Activated naive CD8-positive, alpha-beta T cell treated with anti-CD3 and anti-CD28 coated beads for 36 hours (primary cell): ENCODE data around the gene DLGAP1. TPM values are rescaled to one million over a fixed set of nuclear protein-coding genes. Genes with fewer than 3 reads are reported as not detected.

Source experiments
- DNase-seq: peaks from one replicate; pipeline ENCODE4 v3.0.0; 2021
- H3K27ac Mint-ChIP-seq: one replicate; pipeline ENCODE4 v1.8.0; 2022; ENCODE audit warnings: mild to moderate bottlenecking, moderate library complexity, mixed read lengths
- H3K27me3 Mint-ChIP-seq: one replicate; pipeline ENCODE4 v1.8.0; 2022; ENCODE audit warnings: mild to moderate bottlenecking, mixed read lengths
- H3K36me3 Mint-ChIP-seq: one replicate; pipeline ENCODE4 v1.8.0; 2021; ENCODE audit warnings: mild to moderate bottlenecking, mixed read lengths
- H3K4me1 Mint-ChIP-seq: one replicate; pipeline ENCODE4 v1.8.0; 2021; ENCODE audit warnings: mixed read lengths
- H3K4me3 Mint-ChIP-seq: one replicate; pipeline ENCODE4 v1.8.0; 2022; ENCODE audit warnings: mild to moderate bottlenecking, moderate library complexity, mixed read lengths
- H3K9me3 Mint-ChIP-seq: one replicate; pipeline ENCODE4 v1.8.0; 2022; ENCODE audit warnings: mixed read lengths
- total RNA-seq, 2 experiments: library from RNA; stranded (reverse); gene quantifications; one replicate each; pipeline ENCODE4 v1.2.3, GENCODE V29; 2021

Gene DLGAP1
- total RNA-seq, 2 experiments from 2014 or later = not detected

DNA sequence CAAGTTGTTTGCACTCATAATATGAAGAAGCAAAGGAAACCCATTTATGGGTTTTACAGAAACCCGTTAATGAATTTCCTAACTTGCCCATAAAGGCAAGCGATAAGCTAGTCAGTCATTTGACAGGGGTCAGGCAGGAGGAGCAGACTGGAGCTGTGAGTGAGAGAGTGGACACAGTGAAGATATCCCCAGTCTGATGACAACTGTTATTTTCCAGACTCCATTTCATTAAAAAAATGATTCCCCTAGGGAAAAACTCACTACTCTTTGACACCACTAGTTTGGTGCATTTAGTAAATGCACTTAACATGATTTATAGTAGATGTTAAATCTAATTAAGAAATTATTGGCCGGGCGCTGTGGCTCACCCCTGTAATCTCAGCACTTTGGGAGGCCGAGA, 924.3 kb downstream of the DLGAP1 start:
- H3K27me3 Mint-ChIP-seq = no peaks in the 10 kb centered on the region
- H3K4me3 Mint-ChIP-seq = no peak overlapping the region
- H3K9me3 Mint-ChIP-seq = no peaks in the 10 kb centered on the region
- no peaks in the 10 kb centered on the region for H3K36me3 Mint-ChIP-seq
- DNase-seq = no peak
- H3K4me1 Mint-ChIP-seq = peaks cover 12% of the 10 kb centered on the region
- no peak overlapping the region for H3K27ac Mint-ChIP-seq

DNA sequence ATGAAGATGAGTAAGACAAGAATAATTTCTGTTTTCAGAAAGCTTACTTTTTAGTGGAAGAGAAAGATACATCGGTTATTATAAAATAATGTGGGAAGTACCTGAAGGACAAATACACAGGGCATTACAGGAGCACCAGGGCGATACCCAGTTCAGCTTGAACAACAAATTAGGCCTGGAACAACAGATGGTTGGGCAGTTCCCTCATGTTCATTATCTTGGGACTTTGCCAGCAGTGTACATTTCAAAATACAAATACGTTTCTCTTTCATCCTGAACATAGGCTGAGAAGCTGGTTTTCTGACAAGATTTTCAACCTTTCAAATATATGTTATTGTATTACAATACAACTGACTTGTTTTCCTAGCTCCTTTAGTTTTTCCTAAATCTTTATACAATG, 925.5 kb downstream of the DLGAP1 start:
- no peaks in the 10 kb centered on the region for H3K9me3 Mint-ChIP-seq
- DNase-seq = no peak
- no peak overlapping the region for H3K4me3 Mint-ChIP-seq
- no peaks in the 10 kb centered on the region for H3K36me3 Mint-ChIP-seq
- H3K27ac Mint-ChIP-seq = no peak overlapping the region
- H3K27me3 Mint-ChIP-seq = no peaks in the 10 kb centered on the region
- H3K4me1 Mint-ChIP-seq = peaks cover 16% of the 10 kb centered on the region

DNA sequence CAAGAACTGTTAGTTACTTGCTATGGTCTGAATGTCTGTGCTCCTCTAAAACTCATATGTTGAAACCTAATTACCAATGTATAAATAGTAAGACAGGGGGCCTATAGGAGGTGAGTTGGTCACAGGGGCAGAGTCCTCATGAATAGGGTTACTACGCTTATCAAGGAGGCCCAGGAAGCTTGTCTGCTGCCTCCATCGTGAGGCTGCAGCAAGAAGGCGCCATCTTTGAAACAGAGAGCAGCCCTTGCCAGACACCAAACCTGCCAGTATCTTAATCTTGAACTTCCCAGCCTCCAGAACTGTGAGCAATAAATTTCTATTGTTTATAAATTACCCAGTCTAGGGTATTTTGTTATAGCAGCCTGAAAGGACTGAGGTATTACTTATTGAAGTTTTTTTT, 926.0 kb downstream of the DLGAP1 start:
- H3K4me1 Mint-ChIP-seq = peaks cover 16% of the 10 kb centered on the region
- no peak overlapping the region for H3K4me3 Mint-ChIP-seq
- H3K36me3 Mint-ChIP-seq = no peaks in the 10 kb centered on the region
- H3K27me3 Mint-ChIP-seq = no peaks in the 10 kb centered on the region
- DNase-seq = no peak
- H3K27ac Mint-ChIP-seq = no peak overlapping the region
- H3K9me3 Mint-ChIP-seq = no peaks in the 10 kb centered on the region

DNA sequence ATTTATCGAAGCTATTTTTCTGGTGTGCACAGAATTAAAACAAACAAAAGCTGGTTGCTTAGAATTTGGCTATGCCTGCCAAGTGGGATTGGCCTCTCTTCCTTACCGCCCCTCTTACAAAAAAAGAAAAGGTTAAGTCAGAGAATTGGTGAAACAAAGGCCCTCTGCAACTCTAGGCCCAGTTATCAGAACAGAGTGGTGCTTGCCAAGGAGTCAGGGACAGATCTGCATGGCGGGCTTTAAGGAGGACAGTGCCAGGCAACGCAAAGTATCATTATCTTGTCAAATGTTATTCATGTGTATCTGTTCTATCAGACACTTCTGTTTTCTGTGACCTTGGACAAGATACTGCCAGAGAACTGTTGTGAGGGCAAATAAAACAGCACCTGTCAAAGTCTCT, 926.9 kb downstream of the DLGAP1 start:
- no peak for DNase-seq
- Mint-ChIP-seq H3K9me3 (peaks cover 4% of the 10 kb centered on the region), H3K27ac (no peak overlapping the region), H3K36me3 (peaks cover 2% of the 10 kb centered on the region), H3K4me3 (no peak overlapping the region), H3K27me3 (no peaks in the 10 kb centered on the region), H3K4me1 (peaks cover 16% of the 10 kb centered on the region)

DNA sequence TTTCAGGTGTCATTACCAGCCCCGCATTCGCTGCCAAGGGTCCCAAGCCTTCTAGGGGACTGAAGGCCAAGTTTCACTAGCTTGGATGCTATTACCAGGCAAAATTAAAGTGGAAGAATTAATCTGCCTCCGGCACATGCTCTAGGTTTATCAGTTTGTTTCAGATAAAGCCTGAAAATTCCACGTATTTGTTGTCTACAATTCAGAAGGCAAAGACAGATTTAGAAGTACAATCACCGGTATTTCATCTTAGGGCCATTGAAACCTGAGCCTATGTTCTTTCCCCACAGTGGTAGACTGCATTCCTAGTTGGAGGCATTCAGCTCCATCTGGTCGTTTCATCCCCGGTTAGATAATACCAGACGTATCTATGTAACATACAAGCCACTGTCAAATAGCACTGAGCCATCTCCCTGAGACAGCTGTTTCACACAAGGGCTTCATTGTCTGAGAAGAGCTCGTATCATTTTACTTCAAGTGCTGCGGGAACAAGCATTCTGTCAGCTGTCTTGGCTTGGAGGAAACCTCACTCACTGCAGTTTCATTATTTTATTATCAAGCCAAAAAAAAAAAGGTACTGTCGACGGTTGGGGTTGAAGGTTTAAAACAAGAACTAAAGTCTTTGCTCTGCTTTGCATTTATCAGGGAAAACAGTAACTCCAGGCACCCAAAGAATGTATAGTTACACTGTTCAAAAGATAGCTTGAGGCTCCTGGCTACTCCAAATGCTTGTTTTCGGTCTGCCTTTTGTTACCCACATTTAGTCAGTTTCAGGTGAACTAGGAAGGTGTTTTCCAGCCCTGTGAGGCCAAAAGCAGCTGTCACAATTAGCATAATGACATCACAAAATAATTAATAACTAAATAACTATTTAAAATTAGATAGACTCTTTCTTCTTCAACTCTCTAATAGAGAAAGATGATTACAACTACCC, 928.4 kb downstream of the DLGAP1 start:
- H3K4me1 Mint-ChIP-seq = peaks cover 16% of the 10 kb centered on the region
- no peak overlapping the region for H3K4me3 Mint-ChIP-seq
- peaks cover 3% of the 10 kb centered on the region for H3K36me3 Mint-ChIP-seq
- peaks cover 6% of the 10 kb centered on the region for H3K9me3 Mint-ChIP-seq
- H3K27me3 Mint-ChIP-seq = no peaks in the 10 kb centered on the region
- H3K27ac Mint-ChIP-seq = peak overlapping the region; percentile 19
- DNase-seq = no peak

DNA sequence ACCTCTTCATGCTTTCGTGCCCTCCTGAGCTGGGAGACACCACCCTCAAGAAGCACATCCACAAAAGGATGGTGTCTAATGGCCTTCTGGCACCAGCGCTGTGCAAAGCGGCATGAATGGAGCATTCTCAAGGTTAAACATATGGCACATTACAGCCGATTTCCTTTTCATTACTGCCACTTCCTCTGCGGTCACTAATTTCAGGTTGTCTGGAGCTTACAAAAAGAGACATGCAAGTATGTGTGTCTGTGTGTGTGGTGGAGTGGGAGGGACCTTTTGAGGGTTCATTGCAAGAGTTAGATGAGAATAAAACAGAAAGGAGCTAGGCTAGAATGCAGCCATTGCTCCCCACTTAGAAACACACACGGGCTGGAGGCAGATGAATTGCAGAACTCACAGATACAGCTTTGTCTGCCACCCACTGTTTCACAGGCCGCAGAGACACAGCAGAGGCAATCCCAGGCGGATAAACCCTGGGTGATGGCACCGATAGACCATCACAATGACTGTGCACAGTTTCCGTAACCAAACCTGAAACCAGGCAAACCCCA, 929.2 kb downstream of the DLGAP1 start:
- Mint-ChIP-seq H3K27ac (peak overlapping the region; percentile 52), H3K4me1 (peaks cover 16% of the 10 kb centered on the region), H3K36me3 (peaks cover 3% of the 10 kb centered on the region), H3K9me3 (peaks cover 6% of the 10 kb centered on the region), H3K4me3 (peak overlapping the region; percentile 47), H3K27me3 (no peaks in the 10 kb centered on the region)
- DNase-seq = peak; percentile 47

DNA sequence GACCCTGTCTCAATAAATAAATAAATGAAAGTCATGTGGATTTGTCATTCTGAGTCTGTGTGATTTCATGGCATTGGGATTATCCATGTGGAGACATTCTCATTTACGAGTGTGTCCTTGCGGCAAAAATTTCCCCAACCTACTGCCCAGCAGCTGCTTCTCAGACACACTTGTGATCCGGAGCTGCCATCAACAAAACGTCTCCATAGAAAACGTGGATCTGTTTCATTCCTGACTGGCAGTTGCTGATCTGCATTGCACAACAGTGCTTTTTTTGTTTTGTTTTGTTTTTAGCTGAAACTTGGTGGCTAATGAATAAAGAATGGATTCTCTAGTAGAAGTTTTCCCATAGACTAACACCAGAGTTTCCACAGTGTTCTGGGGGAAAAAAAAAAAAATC, 930.4 kb downstream of the DLGAP1 start:
- H3K36me3 Mint-ChIP-seq = peaks cover 3% of the 10 kb centered on the region
- H3K9me3 Mint-ChIP-seq = peaks cover 6% of the 10 kb centered on the region
- H3K4me3 Mint-ChIP-seq = no peak overlapping the region
- no peak overlapping the region for H3K27ac Mint-ChIP-seq
- H3K27me3 Mint-ChIP-seq = no peaks in the 10 kb centered on the region
- DNase-seq = no peak
- peaks cover 16% of the 10 kb centered on the region for H3K4me1 Mint-ChIP-seq

DNA sequence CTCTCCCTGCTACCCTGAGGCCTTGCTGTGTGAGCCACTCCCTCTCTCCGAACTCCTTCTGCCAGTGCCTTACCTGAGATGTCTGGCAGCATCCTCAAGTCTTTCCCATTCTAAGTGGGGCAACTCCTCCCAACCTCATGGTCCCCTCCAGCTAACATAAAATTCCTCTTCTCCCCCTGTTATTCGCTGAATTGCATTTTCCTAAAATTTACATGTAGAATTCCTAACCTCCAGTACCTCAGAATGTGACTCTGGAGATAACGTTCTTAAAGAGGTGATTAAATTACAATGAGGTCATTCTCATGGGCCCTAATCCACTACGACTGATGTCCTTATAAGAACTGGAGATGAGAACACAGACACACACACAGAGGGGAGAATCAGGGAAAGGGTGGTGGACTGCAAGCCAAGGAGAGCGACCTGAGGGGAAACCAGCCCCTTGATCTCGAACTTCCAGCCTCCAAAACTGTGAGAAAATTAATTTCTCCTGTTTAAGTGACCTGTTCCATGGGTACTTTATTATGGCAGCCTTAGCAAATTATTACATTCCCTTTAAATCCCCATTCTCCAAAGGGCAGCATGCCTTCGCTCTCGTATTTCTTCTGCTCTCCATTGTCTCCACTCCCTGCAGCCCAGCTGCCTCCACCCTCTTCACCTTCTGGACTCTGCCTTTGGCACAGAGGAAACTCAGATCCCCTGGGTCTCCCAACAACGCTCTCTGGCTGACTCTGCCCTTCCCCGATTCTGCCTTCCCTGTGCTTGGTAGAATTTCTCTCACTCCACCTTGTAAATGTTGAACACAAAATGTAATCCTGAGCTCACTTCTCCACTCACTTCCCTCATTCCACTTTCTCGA, 934.6 kb downstream of the DLGAP1 start:
- no peak overlapping the region for H3K27ac Mint-ChIP-seq
- no peak for DNase-seq
- H3K27me3 Mint-ChIP-seq = no peaks in the 10 kb centered on the region
- H3K36me3 Mint-ChIP-seq = peaks cover 3% of the 10 kb centered on the region
- H3K4me3 Mint-ChIP-seq = no peak overlapping the region
- H3K9me3 Mint-ChIP-seq = peaks cover 6% of the 10 kb centered on the region
- H3K4me1 Mint-ChIP-seq = peaks cover 1% of the 10 kb centered on the region

DNA sequence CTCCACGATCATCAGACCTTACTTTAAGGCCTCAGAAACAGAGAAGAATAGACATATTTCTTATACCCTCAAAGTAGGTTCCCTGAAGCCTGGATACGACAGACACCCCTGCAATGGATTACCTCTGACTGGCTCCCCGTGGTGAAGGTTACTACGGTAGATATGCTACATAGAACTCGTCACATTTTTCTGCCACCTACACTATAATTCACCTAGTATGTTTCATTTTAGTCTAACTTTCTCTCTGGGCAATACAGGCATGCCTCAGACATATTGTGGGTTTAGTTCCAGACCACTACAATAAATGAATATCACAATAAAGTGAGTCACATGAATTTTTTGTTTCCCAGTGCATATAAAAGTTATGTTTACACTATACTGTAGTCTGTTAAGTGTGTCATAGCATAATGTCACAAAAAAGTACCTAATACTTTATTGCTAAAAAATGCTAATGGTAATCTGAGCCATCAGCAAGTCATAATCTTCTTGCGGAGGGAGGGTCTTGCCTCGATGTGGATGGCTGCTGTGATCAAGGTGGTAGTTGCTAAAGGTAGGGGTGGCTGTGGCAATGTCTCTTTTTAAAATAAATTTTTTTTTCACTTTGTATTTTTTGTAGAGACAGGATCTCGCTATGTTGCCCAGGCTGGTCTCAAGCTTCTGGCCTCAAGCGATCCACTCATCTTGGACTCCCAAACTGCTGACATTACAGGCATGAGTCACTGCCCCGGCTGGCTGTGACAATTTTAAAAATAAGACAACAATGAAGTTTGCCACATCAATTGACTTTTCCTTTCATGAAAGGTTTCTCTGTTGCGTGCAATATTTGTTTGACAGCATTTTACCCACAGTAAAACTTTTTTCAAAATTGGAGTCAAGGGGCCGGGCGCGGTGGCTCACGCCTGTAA, 940.5 kb downstream of the DLGAP1 start:
- peaks cover 8% of the 10 kb centered on the region for H3K4me1 Mint-ChIP-seq
- H3K27ac Mint-ChIP-seq = no peak overlapping the region
- no peaks in the 10 kb centered on the region for H3K36me3 Mint-ChIP-seq
- H3K4me3 Mint-ChIP-seq = no peak overlapping the region
- DNase-seq = no peak
- H3K9me3 Mint-ChIP-seq = no peaks in the 10 kb centered on the region
- no peaks in the 10 kb centered on the region for H3K27me3 Mint-ChIP-seq

DNA sequence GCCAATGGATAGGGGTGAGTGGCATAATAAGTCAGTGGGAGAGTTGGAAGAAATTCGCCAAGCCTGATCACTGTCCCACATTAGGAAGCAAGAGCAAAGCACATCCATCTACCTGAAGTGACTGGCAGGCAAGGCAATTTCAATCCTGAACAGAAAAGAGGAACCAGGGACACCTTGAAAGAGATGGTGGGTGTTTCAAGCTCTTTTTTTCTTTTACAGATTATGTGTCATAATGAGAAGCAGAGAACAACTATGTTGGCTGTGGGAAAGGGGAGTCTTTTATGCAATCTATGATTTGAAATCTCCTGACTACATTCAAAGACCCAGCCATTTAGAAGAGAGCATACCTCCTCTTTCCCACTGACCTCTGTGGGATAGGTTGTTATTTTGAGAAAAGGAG, 941.6 kb downstream of the DLGAP1 start:
- Mint-ChIP-seq H3K4me1 (peaks cover 8% of the 10 kb centered on the region), H3K36me3 (no peaks in the 10 kb centered on the region), H3K4me3 (no peak overlapping the region), H3K27me3 (no peaks in the 10 kb centered on the region), H3K27ac (no peak overlapping the region), H3K9me3 (no peaks in the 10 kb centered on the region)
- no peak for DNase-seq

DNA sequence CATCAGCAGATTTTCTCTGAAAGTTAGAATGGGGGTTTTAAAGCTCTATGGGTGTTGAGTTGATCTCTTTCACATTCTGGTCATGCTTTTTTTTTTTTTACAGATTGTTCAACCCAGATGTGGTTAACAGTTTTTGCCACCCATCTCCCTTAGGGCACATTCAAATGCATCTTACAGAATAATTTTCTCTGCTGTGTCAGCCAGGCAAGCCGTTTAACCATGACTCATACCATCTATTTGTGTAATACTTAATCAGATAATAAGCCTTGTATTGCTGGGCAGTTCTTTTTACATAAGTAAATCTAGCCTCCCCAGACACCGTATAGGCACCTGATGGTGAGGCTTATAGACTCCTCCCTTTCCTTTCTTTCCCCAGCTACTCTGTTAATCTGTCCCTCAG, 943.1 kb downstream of the DLGAP1 start:
- Mint-ChIP-seq H3K4me1 (peaks cover 8% of the 10 kb centered on the region), H3K9me3 (no peaks in the 10 kb centered on the region), H3K27me3 (no peaks in the 10 kb centered on the region), H3K27ac (no peak overlapping the region), H3K36me3 (no peaks in the 10 kb centered on the region), H3K4me3 (no peak overlapping the region)
- no peak for DNase-seq

DNA sequence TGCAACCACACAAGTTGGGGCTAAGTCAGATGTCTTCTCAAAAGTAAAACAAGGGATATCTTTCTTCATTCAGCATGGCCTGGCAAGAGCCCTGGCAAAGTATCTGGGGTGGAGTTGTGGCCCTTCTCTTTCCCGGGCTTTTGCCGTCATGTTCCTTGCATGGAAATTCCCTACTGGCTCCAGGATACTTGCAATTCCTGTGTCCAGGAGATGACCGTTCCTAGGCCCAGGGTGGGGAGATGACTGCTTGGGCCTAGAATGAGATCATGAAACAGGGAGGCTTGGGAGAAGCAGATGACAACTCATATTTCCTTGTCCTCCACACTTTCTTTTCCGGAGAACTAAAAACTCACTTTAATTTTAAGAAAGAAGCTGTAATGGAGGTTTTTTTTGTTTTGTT, 944.2 kb downstream of the DLGAP1 start:
- Mint-ChIP-seq H3K27me3 (no peaks in the 10 kb centered on the region), H3K27ac (no peak overlapping the region), H3K9me3 (no peaks in the 10 kb centered on the region), H3K36me3 (no peaks in the 10 kb centered on the region), H3K4me1 (peaks cover 8% of the 10 kb centered on the region), H3K4me3 (no peak overlapping the region)
- no peak for DNase-seq

DNA sequence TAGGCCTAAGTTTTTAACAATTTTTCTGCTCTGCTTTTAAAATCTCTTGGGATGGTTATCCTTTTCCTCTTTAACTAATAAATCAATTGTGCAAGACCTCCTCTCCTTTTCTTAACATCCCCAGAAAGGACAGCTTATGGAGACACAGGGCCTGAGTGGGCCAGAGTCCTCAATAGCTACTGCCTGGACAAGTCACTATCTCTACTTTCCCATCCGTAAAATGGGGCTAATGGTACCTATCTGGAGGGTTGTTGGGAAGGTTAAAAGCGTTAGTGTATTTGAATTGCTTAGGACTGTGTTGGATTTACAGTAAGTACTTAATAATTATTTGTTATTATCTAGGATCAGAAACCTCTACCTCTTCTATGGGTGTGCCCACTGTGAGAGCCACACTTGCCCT, 945.1 kb downstream of the DLGAP1 start:
- H3K4me3 Mint-ChIP-seq = no peak overlapping the region
- no peaks in the 10 kb centered on the region for H3K9me3 Mint-ChIP-seq
- H3K36me3 Mint-ChIP-seq = no peaks in the 10 kb centered on the region
- no peaks in the 10 kb centered on the region for H3K27me3 Mint-ChIP-seq
- peaks cover 8% of the 10 kb centered on the region for H3K4me1 Mint-ChIP-seq
- no peak for DNase-seq
- no peak overlapping the region for H3K27ac Mint-ChIP-seq
